ENCODE data around the gene DDAH1. TPM values are rescaled to one million over a fixed set of nuclear protein-coding genes. Genes with fewer than 3 reads are reported as not detected.
A peak's percentile ranks its signal among the peaks of the same experiment; 100 is the strongest.

Gene DDAH1
- total and polyA plus RNA-seq, 4 donors: 12.8 to 54.6 (median 28.7) TPM

DNA sequence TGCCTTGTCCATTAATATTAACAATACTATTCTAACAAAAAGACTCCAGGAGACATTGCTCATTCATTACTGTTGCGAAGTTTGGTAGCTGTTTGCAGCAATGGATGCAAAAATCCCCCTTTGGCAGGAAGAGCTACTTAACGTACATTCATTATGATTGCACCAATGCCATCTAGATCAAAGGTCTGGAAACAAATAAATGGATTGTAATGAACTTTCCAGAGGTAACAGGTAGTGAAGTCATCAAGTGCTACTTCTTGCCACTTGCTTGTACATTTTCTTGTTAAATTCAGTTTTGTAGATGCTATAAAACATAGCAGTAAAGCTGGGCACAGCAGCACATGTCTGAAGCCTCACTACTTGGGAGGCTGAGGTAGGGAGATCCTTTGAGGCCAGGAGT, 93.9 kb downstream of the DDAH1 start:
- DNase-seq: no peak
- intact Hi-C loops (cut with DNase I): no loop called here
- H3K4me1 ChIP-seq (ENCODE audit: control insufficient read depth in 1 of 2, insufficient read depth in 2 of 2, low read length in 2 of 2): peaks cover 1 to 17% of the 10 kb centered on the region in 2 donors
- no peaks in the 10 kb centered on the region for H3K9me3 ChIP-seq (ENCODE audit: control insufficient read depth, low read length)
- H3K27me3 ChIP-seq (ENCODE audit: control insufficient read depth in 1 of 2, insufficient read depth in 2 of 2, low read length in 1 of 2): no peaks in the 10 kb centered on the region
- 83 to 85% methylated on average over 2 of the region's 2 CpGs for WGBS, 2 donors
- no peaks in the 10 kb centered on the region for H3K36me3 ChIP-seq (ENCODE audit: control insufficient read depth in 1 of 2, insufficient read depth in 2 of 2, low read length in 1 of 2)
- H3K27ac ChIP-seq (ENCODE audit: low read depth in 1 of 2, low read length in 2 of 2): no peak overlapping the region
- ATAC-seq (ENCODE audit: low FRiP score): no peak
- H3K4me3 ChIP-seq (ENCODE audit: low read length in 2 of 2): no peak overlapping the region

DNA sequence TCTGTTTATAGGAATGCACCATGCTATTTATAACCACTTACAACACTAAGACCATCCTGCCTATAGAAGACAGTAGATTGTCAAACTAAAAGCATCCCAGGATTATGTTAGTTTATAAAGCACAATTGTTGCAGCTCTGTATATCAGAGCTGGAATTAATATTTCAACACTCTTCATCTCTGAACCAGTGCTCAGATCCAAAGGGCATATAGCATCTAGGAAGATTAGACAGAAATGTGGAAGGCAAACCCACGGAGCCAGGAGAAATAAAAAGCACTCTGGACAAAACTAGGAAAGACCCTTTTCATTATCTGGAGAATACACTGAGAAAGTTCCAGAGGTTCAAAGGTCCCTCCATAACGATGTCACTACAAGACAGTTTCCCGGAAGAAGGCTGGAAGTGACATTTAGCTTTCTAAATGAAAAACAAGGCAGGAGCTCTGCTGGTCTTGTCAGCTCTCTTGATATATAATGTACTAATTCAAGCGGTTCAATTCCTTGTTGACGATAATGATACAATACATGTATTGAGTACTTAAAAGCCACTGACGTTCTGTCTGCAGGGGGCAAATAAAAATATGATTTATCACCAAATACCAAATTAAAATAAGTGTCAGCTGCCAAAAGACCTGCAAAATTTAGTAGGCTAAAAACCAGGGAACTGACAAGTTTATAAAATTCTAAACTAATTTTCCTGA, 96.7 kb downstream of the DDAH1 start:
- peaks cover 1 to 11% of the 10 kb centered on the region in 2 donors for H3K4me1 ChIP-seq (ENCODE audit: control insufficient read depth in 1 of 2, insufficient read depth in 2 of 2, low read length in 2 of 2)

DNA sequence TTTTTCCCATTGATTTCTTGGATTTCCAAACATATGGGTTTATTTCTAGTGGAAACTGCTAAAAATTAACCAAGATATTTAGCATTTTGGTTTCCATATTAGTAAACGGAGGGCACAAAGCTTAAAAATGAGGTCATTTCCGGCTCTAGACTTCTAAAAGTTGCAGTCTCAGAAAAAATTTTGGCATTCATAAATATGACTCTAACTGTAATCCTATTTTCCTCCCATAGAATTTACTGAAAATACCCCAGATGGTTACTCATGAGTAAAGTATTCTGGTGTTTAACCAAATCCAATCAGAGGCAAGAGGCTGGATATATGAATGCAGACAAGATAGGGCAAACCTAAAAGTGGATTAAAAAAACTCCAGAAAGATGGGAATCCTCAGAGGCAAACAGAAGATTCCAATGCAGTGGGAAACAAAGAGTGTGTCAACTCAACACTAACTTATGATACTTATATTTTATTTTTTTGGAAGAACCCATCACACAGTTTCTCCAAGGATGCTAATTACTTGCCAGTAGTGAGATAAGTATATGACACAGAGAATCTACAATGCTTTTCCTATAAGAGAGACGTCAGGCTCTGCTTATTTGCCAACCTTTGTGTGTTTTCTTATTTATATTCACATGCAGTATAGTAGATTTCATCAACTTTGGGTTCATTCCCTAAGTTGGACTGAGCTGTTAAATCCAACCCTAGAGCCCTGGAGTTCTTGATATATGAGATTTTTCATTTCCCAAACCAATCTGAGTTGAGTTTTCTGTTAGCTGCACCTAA, 98.4 kb downstream of the DDAH1 start:
- Histone ChIP-seq H3K36me3 (ENCODE audit: control insufficient read depth in 1 of 2, insufficient read depth in 2 of 2, low read length in 1 of 2) (no peaks in the 10 kb centered on the region), H3K9me3 (ENCODE audit: control insufficient read depth, low read length) (no peaks in the 10 kb centered on the region), H3K4me3 (ENCODE audit: low read length in 2 of 2) (no peak overlapping the region), H3K4me1 (ENCODE audit: control insufficient read depth in 1 of 2, insufficient read depth in 2 of 2, low read length in 2 of 2) (peaks cover 1 to 11% of the 10 kb centered on the region in 2 donors), H3K27me3 (ENCODE audit: control insufficient read depth in 1 of 2, insufficient read depth in 2 of 2, low read length in 1 of 2) (no peaks in the 10 kb centered on the region), H3K27ac (ENCODE audit: low read depth in 1 of 2, low read length in 2 of 2) (peak overlapping the region in 1 of 2 donors; percentile 67)
- ATAC-seq (ENCODE audit: low FRiP score): no peak
- intact Hi-C loops (cut with DNase I): loop anchor here in 1 of 2 donors (5.0 kb wide), 2 partner anchors 34 to 41 kb away; no protein-coding TSS in a partner anchor
- DNase-seq: no peak
- 14 to 24% methylated on average over 3 of the region's 3 CpGs for WGBS, 2 donors

More for the DNA sequence above, 96.7 kb downstream of the DDAH1 start:
- H3K27me3 ChIP-seq (ENCODE audit: control insufficient read depth in 1 of 2, insufficient read depth in 2 of 2, low read length in 1 of 2): no peaks in the 10 kb centered on the region
- no peak overlapping the region for H3K4me3 ChIP-seq (ENCODE audit: low read length in 2 of 2)
- no peaks in the 10 kb centered on the region for H3K36me3 ChIP-seq (ENCODE audit: control insufficient read depth in 1 of 2, insufficient read depth in 2 of 2, low read length in 1 of 2)
- DNase-seq: no peak
- WGBS, 2 donors: 9 to 14% methylated on average over 6 of the region's 6 CpGs
- no peak for ATAC-seq (ENCODE audit: low FRiP score)
- H3K27ac ChIP-seq (ENCODE audit: low read depth in 1 of 2, low read length in 2 of 2): no peak overlapping the region
- intact Hi-C loops (cut with DNase I): loop anchor here in 1 of 2 donors (5.0 kb wide), 2 partner anchors 36 to 39 kb away; no protein-coding TSS in a partner anchor
- H3K9me3 ChIP-seq (ENCODE audit: control insufficient read depth, low read length): no peaks in the 10 kb centered on the region

DNA sequence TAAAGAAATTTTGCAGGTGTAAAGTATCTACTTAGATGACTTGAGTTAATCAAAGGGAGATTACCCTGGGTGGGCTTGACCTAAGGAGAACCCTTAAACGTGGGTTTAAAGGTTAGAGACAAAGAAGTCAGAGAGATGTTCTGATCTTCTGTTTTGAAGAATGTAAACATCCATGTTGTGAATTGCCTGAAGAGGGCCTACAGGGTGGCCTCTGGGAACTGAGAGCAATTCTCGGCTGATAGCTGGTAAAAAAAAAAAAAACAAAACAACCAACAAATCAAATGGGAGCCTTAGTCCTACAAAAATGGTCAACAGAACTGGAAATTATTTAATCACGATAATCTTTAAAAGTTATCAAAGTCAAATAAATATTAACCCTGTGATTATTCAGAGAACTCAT, 99.1 kb downstream of the DDAH1 start:
- H3K4me1 ChIP-seq (ENCODE audit: control insufficient read depth in 1 of 2, insufficient read depth in 2 of 2, low read length in 2 of 2): peaks cover 0 to 16% of the 10 kb centered on the region in 2 donors
- no peak overlapping the region for H3K27ac ChIP-seq (ENCODE audit: low read depth in 1 of 2, low read length in 2 of 2)
- no peak overlapping the region for H3K4me3 ChIP-seq (ENCODE audit: low read length in 2 of 2)
- 66 to 68% methylated on average over 3 of the region's 3 CpGs for WGBS, 2 donors
- H3K36me3 ChIP-seq (ENCODE audit: control insufficient read depth in 1 of 2, insufficient read depth in 2 of 2, low read length in 1 of 2): no peaks in the 10 kb centered on the region
- no peak for DNase-seq
- intact Hi-C loops (cut with DNase I): loop anchor here in 1 of 2 donors (5.0 kb wide), 2 partner anchors 34 to 41 kb away; no protein-coding TSS in a partner anchor
- no peaks in the 10 kb centered on the region for H3K9me3 ChIP-seq (ENCODE audit: control insufficient read depth, low read length)
- ATAC-seq (ENCODE audit: low FRiP score): no peak
- no peaks in the 10 kb centered on the region for H3K27me3 ChIP-seq (ENCODE audit: control insufficient read depth in 1 of 2, insufficient read depth in 2 of 2, low read length in 1 of 2)

DNA sequence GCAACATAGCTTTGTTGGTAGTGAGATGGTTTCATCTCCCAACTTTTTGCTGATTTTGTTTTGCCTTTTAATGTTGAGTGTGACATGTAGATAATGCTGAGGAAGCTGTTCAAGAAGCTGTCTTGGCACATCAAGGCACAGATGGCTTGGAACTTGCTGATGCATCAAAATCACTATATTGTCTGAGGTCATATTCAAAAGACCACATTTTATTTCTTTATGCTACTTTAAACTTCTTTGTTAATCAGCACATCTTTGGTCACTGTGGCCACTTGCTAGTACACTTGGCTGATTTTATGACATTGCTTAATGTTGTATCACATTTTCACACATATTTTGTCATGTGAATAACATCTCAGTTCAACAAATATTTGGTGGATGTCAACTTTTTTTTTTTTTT, 101.4 kb downstream of the DDAH1 start:
- DNase-seq (no peak), ATAC-seq (ENCODE audit: low FRiP score) (no peak)
- intact Hi-C loops (cut with DNase I): no loop called here
- H3K27ac ChIP-seq (ENCODE audit: low read depth in 1 of 2, low read length in 2 of 2): no peak overlapping the region
- H3K4me3 ChIP-seq (ENCODE audit: low read length in 2 of 2): no peak overlapping the region
- no peaks in the 10 kb centered on the region for H3K9me3 ChIP-seq (ENCODE audit: control insufficient read depth, low read length)
- H3K27me3 ChIP-seq (ENCODE audit: control insufficient read depth in 1 of 2, insufficient read depth in 2 of 2, low read length in 1 of 2): no peaks in the 10 kb centered on the region
- H3K4me1 ChIP-seq (ENCODE audit: control insufficient read depth in 1 of 2, insufficient read depth in 2 of 2, low read length in 2 of 2): peaks cover 0 to 21% of the 10 kb centered on the region in 2 donors
- no peaks in the 10 kb centered on the region for H3K36me3 ChIP-seq (ENCODE audit: control insufficient read depth in 1 of 2, insufficient read depth in 2 of 2, low read length in 1 of 2)

DNA sequence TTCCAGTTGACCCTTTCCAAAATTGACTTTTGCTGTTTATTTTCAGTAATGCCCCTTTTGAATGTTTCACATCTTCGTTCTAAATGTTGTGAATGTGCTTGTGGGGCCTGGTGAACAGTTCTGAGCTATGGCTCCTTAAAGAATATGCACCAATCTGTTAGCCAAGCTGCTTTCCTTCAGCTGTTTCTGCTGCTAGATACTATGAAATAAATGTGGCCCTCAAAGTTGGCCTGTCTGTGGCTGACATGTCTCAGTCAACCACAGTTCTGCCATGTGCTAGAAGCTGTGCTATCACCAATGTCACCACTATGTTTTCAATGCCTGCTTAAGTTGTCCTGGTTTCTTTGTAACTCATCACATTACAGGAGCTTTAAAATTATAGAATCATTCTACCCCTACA, 101.9 kb downstream of the DDAH1 start:
- no peak for ATAC-seq (ENCODE audit: low FRiP score)
- Histone ChIP-seq H3K4me1 (ENCODE audit: control insufficient read depth in 1 of 2, insufficient read depth in 2 of 2, low read length in 2 of 2) (peaks cover 0 to 18% of the 10 kb centered on the region in 2 donors), H3K27me3 (ENCODE audit: control insufficient read depth in 1 of 2, insufficient read depth in 2 of 2, low read length in 1 of 2) (no peaks in the 10 kb centered on the region), H3K36me3 (ENCODE audit: control insufficient read depth in 1 of 2, insufficient read depth in 2 of 2, low read length in 1 of 2) (no peaks in the 10 kb centered on the region), H3K9me3 (ENCODE audit: control insufficient read depth, low read length) (no peaks in the 10 kb centered on the region), H3K4me3 (ENCODE audit: low read length in 2 of 2) (no peak overlapping the region), H3K27ac (ENCODE audit: low read depth in 1 of 2, low read length in 2 of 2) (no peak overlapping the region)
- intact Hi-C loops (cut with DNase I): no loop called here
- 9 to 20% methylated on average over 1 of the region's 1 CpG for WGBS, 2 donors
- DNase-seq: no peak

DNA sequence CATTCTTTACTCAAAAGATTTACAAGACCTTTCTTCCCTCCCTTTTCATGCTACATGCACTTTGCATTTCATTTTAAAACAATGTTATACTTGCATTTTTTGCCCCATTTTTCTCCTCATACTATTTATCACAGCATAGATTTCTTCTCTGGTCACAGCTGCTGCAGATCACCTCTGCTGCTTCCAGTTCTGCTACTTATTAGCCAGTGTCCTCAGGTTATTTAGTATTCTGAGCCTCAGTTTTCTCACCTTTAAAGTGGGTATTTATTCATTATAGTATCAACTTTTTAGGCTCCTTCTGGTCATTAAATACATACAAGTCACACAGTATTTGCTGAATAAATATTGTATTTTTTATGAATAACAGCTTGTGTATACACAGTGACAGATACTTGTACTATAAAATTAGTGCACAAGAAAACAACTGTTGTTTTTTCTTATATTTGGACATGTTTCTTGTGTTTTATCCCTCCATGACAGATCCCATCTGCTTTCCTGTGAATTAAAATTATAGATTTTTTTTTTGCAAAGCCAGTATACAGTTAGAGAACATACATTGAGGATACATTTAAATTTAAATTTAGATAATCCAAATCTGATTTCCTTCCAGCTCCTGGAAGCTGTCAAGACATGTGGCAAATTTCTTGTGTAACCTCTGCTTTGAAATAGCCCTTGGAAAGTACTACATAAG, 103.2 kb downstream of the DDAH1 start:
- Histone ChIP-seq H3K4me3 (ENCODE audit: low read length in 2 of 2) (no peak overlapping the region), H3K4me1 (ENCODE audit: control insufficient read depth in 1 of 2, insufficient read depth in 2 of 2, low read length in 2 of 2) (peaks cover 0 to 18% of the 10 kb centered on the region in 2 donors), H3K27ac (ENCODE audit: low read depth in 1 of 2, low read length in 2 of 2) (no peak overlapping the region), H3K9me3 (ENCODE audit: control insufficient read depth, low read length) (no peaks in the 10 kb centered on the region), H3K36me3 (ENCODE audit: control insufficient read depth in 1 of 2, insufficient read depth in 2 of 2, low read length in 1 of 2) (no peaks in the 10 kb centered on the region), H3K27me3 (ENCODE audit: control insufficient read depth in 1 of 2, insufficient read depth in 2 of 2, low read length in 1 of 2) (no peaks in the 10 kb centered on the region)
- DNase-seq: no peak
- ATAC-seq (ENCODE audit: low FRiP score): no peak
- intact Hi-C loops (cut with DNase I): no loop called here

DNA sequence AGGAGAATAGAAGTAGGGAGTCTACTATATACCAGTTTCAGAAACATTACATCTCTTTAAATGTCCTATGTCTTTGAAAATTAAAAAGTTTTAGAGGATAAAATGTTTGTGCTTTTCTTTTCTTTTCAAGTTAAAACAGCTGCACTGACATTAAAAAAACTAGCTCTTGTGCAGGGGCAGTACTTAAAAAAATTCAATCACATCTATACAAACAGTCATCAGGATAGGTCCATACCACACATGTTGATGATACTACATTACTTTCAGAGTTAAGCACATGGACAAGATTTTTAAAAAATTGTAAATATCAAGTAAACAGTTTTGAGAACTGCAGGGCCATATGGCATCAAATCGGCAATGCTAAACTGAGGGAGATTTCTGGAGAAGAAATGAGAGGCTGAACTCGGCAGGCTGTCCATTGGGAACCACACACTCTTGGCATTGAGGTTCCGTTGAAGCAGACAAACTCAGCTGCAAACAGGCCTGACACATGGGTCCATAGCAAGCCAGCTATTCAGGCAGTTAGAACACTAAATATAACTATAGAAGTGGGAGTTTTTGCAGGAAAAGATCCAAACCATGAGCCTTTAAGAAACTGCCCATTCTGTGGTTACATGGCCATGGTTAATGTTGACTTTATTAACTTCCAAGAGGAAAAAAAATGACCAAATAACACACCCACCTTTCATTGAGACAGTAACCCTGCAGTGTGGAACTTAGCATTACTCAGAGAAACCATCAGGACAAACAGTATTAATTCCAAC, 104.0 kb downstream of the DDAH1 start:
- intact Hi-C loops (cut with DNase I): no loop called here
- DNase-seq (peak in 1 of 2 donors; percentile 50), ATAC-seq (ENCODE audit: low FRiP score) (peak; percentile 62)
- Histone ChIP-seq H3K4me3 (ENCODE audit: low read length in 2 of 2) (no peak overlapping the region), H3K27ac (ENCODE audit: low read depth in 1 of 2, low read length in 2 of 2) (peak overlapping the region; percentile 59 to 67), H3K9me3 (ENCODE audit: control insufficient read depth, low read length) (no peaks in the 10 kb centered on the region), H3K36me3 (ENCODE audit: control insufficient read depth in 1 of 2, insufficient read depth in 2 of 2, low read length in 1 of 2) (no peaks in the 10 kb centered on the region), H3K4me1 (ENCODE audit: control insufficient read depth in 1 of 2, insufficient read depth in 2 of 2, low read length in 2 of 2) (peaks cover 0 to 15% of the 10 kb centered on the region in 2 donors), H3K27me3 (ENCODE audit: control insufficient read depth in 1 of 2, insufficient read depth in 2 of 2, low read length in 1 of 2) (no peaks in the 10 kb centered on the region)
- WGBS, 2 donors: 1 to 6% methylated on average over 3 of the region's 3 CpGs

Measured in aorta (tissue), 5 donors.